Right lobe of liver (tissue), 6 donors: ENCODE data around the gene PIEZO2. TPM values are rescaled to one million over a fixed set of nuclear protein-coding genes. Genes with fewer than 3 reads are reported as not detected.

ENCODE experiments used
- ATAC-seq, 4 donors: fragments of 200-7000 bp; cut with Tn5 transposase; one replicate each; pipeline ENCODE4 v1.9.1; 2020; ENCODE audit warnings: mild to moderate bottlenecking in 4 of 4, moderate library complexity in 4 of 4
- DNase-seq, 3 donors: peaks; one replicate each; pipeline ENCODE4 v3.0.0-alpha.2; 2020
- H3K27ac ChIP-seq, 3 donors: fragments of 200-600 bp; one replicate each; pipeline ENCODE4 v1.8.0; 2022
- H3K27me3 ChIP-seq, 2 donors: fragments of 200-600 bp; one replicate each; pipeline ENCODE4 v1.8.0; 2022
- H3K36me3 ChIP-seq, 4 donors: fragments of 200-600 bp; sonication (generic) in 1 of 4; one replicate each; pipeline versions ENCODE4 v1.5.1 to v1.8.0; 2017 to 2022; ENCODE audit warnings: control low read depth in 1 of 4
- H3K4me1 ChIP-seq, 4 donors: fragments of 200-600 bp; sonication (generic) in 1 of 4; one replicate each; pipeline versions ENCODE4 v1.5.1 to v1.8.0; 2017 to 2022; ENCODE audit warnings: control low read depth in 1 of 4
- H3K4me3 ChIP-seq, 3 donors: fragments of 200-600 bp; one replicate each; pipeline ENCODE4 v1.8.0; 2022
- H3K9me3 ChIP-seq, 4 donors: fragments of 200-600 bp; sonication (generic) in 1 of 4; one replicate each; pipeline versions ENCODE4 v1.5.1 to v1.8.0; 2017 to 2022; ENCODE audit warnings: control low read depth in 1 of 4
- CTCF ChIP-seq, 4 donors: fragments of 200-600 bp in 3 of 4; fragments of 450-650 bp in 1 of 4; IDR thresholded peaks; one replicate each; pipeline versions ENCODE4 v1.5.1 to v1.8.0; 2016 to 2022; ENCODE audit warnings: antibody characterized with exemption in 4 of 4, mild to moderate bottlenecking in 2 of 4
- POLR2A ChIP-seq: fragments of 450-650 bp; IDR thresholded peaks from one replicate; pipeline ENCODE4 v1.6.1; 2017; ENCODE audit warnings: antibody characterized with exemption, mild to moderate bottlenecking
- WGBS: methylation state at CpG from one replicate; pipeline ENCODE4 v1.1.6; 2018; ENCODE audit warnings: low coverage, low lambda C conversion rate; ENCODE audit not compliant: insufficient coverage; ENCODE audit errors: missing lambda C conversion rate; 5-methylcytosine and 5-hydroxymethylcytosine counted together
- intact Hi-C, 2 donors: fragments of 100-400 bp; cut with DNase I; formaldehyde crosslinking; loops; one replicate each; pipeline versions ENCODE4 v1.11.2 to v1.14.1; 2022
- total RNA-seq, 6 experiments: library from RNA; depleted of rRNA in 2 of 6; stranded (reverse); fragments of >200 nt in 2 of 6; fragmentation: NEBNext Ultra II Directional in 3 of 6; extraction: Animal tissue kit (Norgen Biotek cat#: 25700) in 3 of 6; gene quantifications; one replicate each; pipeline versions ENCODE4 v1.1.0 to v1.2.4, GENCODE V29; 2016 to 2023
- donor health status: DM: no; HTN: yes; CAD: no.
- donor health status: DM: no; HTN: no; CAD: no.
- donor health status: DM: no; HTN: no; CAD: no.
- donor health status: DM: no; HTN: yes; CAD: no.
- donor health status: DM: no; HTN: yes; CAD: no.

The PIEZO2 gene
- total RNA-seq, 6 experiments from 2014 or later = 6.6 to 16.9 (median 10.1) TPM

GRCh38 chr18:11002796-11003195 is 146.6 kb downstream of the PIEZO2 start:
- no peak overlapping the region for H3K27ac ChIP-seq
- no peak for DNase-seq
- intact Hi-C loops = loop anchor here in 1 of 2 donors (10.0 kb wide), 1 partner anchor 58 kb away; no protein-coding TSS in a partner anchor
- no peaks in the 10 kb centered on the region for H3K9me3 ChIP-seq
- no peaks in the 10 kb centered on the region for H3K27me3 ChIP-seq
- WGBS = 66% methylated on average over 2 of the region's 4 CpGs
- no peaks in the 10 kb centered on the region for H3K36me3 ChIP-seq
- TF ChIP-seq CTCF (IDR thresholded peaks at IDR 0.05) (no peak), POLR2A (no peak)
- no peak overlapping the region for H3K4me3 ChIP-seq
- peaks cover 0 to 9% (median 4%) of the 10 kb centered on the region in 4 donors for H3K4me1 ChIP-seq
- ATAC-seq = peak in 2 of 4 donors; percentile 11 to 32

GRCh38 chr18:11002277-11002676 is 147.1 kb downstream of the PIEZO2 start:
- intact Hi-C loops = loop anchor here in 1 of 2 donors (10.0 kb wide), 1 partner anchor 57 kb away; no protein-coding TSS in a partner anchor
- H3K9me3 ChIP-seq = no peaks in the 10 kb centered on the region
- whole genome bisulfite sequencing = 89% methylated on average over 1 of the region's 1 CpG
- H3K4me1 ChIP-seq = peaks cover 0 to 9% (median 4%) of the 10 kb centered on the region in 4 donors
- no peak for ATAC-seq
- no peaks in the 10 kb centered on the region for H3K36me3 ChIP-seq
- no peak overlapping the region for H3K27ac ChIP-seq
- no peak for TF ChIP-seq POLR2A
- TF ChIP-seq CTCF (IDR thresholded peaks at IDR 0.05) = no peak
- no peak overlapping the region for H3K4me3 ChIP-seq
- no peaks in the 10 kb centered on the region for H3K27me3 ChIP-seq
- DNase-seq = no peak

GRCh38 chr18:11000071-11000470 is 149.3 kb downstream of the PIEZO2 start:
- ATAC-seq = no peak
- TF ChIP-seq CTCF (IDR thresholded peaks at IDR 0.05) = no peak
- TF ChIP-seq POLR2A = no peak

GRCh38 chr18:10997885-10998284 is 151.5 kb downstream of the PIEZO2 start:
- no peaks in the 10 kb centered on the region for H3K27me3 ChIP-seq
- no peak for ATAC-seq
- no peak for DNase-seq
- H3K9me3 ChIP-seq = no peaks in the 10 kb centered on the region
- intact Hi-C loops = no loop called here
- TF ChIP-seq CTCF (IDR thresholded peaks at IDR 0.05) (no peak), POLR2A (no peak)
- H3K4me1 ChIP-seq = no peaks in the 10 kb centered on the region
- WGBS = 60% methylated on average over 1 of the region's 1 CpG
- no peak overlapping the region for H3K4me3 ChIP-seq
- no peak overlapping the region for H3K27ac ChIP-seq
- H3K36me3 ChIP-seq = no peaks in the 10 kb centered on the region

More at GRCh38 chr18:11000071-11000470, 149.3 kb downstream of the PIEZO2 start:
- Histone ChIP-seq H3K4me1 (peaks cover 0 to 1% (median 0%) of the 10 kb centered on the region in 4 donors), H3K27ac (no peak overlapping the region), H3K9me3 (no peaks in the 10 kb centered on the region), H3K4me3 (no peak overlapping the region), H3K27me3 (no peaks in the 10 kb centered on the region), H3K36me3 (no peaks in the 10 kb centered on the region)
- DNase-seq = no peak
- whole genome bisulfite sequencing = 93% methylated on average over 3 of the region's 3 CpGs
- intact Hi-C loops = loop anchor here in 1 of 2 donors (10.0 kb wide), 1 partner anchor 55 kb away; no protein-coding TSS in a partner anchor
